Measurements from ENCODE around the gene CLMN. TPM values are rescaled to one million over a fixed set of nuclear protein-coding genes. Genes with fewer than 3 reads are reported as not detected.

Gene CLMN
- total RNA-seq, 3 donors from 2014 or later (not counting 1 experiment from before 2014, with no cell fraction given) = 0.80 to 2.0 (median 1.8) TPM

GRCh38 chr14:95341115-95341514 is 21.4 kb upstream of the CLMN start:
- 100% methylated on average over 1 of the region's 1 CpG for WGBS (ENCODE audit: insufficient coverage)
- no peak overlapping the region for H3K27ac Mint-ChIP-seq
- H3K4me1 Mint-ChIP-seq = no peaks in the 10 kb centered on the region
- TF ChIP-seq, protein P1, sequence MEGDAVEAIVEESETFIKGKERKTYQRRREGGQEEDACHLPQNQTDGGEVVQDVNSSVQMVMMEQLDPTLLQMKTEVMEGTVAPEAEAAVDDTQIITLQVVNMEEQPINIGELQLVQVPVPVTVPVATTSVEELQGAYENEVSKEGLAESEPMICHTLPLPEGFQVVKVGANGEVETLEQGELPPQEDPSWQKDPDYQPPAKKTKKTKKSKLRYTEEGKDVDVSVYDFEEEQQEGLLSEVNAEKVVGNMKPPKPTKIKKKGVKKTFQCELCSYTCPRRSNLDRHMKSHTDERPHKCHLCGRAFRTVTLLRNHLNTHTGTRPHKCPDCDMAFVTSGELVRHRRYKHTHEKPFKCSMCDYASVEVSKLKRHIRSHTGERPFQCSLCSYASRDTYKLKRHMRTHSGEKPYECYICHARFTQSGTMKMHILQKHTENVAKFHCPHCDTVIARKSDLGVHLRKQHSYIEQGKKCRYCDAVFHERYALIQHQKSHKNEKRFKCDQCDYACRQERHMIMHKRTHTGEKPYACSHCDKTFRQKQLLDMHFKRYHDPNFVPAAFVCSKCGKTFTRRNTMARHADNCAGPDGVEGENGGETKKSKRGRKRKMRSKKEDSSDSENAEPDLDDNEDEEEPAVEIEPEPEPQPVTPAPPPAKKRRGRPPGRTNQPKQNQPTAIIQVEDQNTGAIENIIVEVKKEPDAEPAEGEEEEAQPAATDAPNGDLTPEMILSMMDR (IDR thresholded peaks at IDR 0.05) = no peak
- H3K27me3 ChIP-seq (ENCODE audit: control insufficient read depth, insufficient read depth, low read length) = no peaks in the 10 kb centered on the region
- H3K4me3 ChIP-seq (ENCODE audit: low read length) = no peak overlapping the region
- H3K36me3 Mint-ChIP-seq = no peaks in the 10 kb centered on the region
- intact Hi-C loops (cut with micrococcal nuclease) = no loop called here
- H3K9me3 ChIP-seq (ENCODE audit: control insufficient read depth, insufficient read depth, low read length) = no peaks in the 10 kb centered on the region
- H3K4me1 ChIP-seq (ENCODE audit: control insufficient read depth, insufficient read depth, low read length) = no peaks in the 10 kb centered on the region
- no peak overlapping the region for H3K4me3 Mint-ChIP-seq
- H3K36me3 ChIP-seq (ENCODE audit: control insufficient read depth, insufficient read depth, low read length) = no peaks in the 10 kb centered on the region
- DNase-seq = no peak
- ATAC-seq = no peak
- peaks cover 8 to 28% of the 10 kb centered on the region in 2 donors for H3K27me3 Mint-ChIP-seq (ENCODE audit: low read depth in 2 of 2)
- H3K9me3 Mint-ChIP-seq = no peaks in the 10 kb centered on the region
- no peak overlapping the region for H3K27ac ChIP-seq (ENCODE audit: low read length)

DNA sequence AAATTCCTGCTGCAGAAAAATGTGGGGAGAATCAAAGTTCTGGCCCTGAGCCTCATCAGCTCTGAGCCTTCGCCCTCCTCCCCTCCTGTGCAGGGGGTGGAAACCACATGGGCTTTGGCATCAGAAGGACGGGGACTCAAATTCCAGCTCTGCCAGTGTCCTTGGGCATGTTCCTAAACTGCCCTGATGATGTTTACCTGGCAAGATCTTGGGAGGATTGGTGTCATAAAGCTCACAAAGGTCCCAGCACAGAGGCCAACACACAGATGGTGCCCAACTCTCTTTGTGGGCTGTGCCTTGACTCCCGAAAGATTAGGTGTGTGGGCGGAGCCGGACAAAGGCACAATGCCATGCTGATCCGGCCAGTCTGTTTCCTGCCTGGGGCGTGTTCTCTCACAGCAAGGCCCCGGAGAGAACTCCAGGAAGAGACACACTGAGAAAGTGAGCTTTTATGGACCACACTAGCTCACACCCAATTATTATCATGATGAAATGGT is 20.5 kb upstream of the CLMN start:
- 75% methylated on average over 8 of the region's 8 CpGs for WGBS (ENCODE audit: insufficient coverage)

GRCh38 chr14:95339301-95339865 is 19.7 kb upstream of the CLMN start:
- Histone ChIP-seq H3K9me3 (ENCODE audit: control insufficient read depth, insufficient read depth, low read length) (no peaks in the 10 kb centered on the region), H3K27ac (ENCODE audit: low read length) (no peak overlapping the region), H3K27me3 (ENCODE audit: control insufficient read depth, insufficient read depth, low read length) (no peaks in the 10 kb centered on the region), H3K36me3 (ENCODE audit: control insufficient read depth, insufficient read depth, low read length) (no peaks in the 10 kb centered on the region), H3K4me1 (ENCODE audit: control insufficient read depth, insufficient read depth, low read length) (no peaks in the 10 kb centered on the region), H3K4me3 (ENCODE audit: low read length) (no peak overlapping the region)
- H3K4me3 Mint-ChIP-seq = no peak overlapping the region
- TF ChIP-seq, protein P1 (IDR thresholded peaks at IDR 0.05) = no peak
- WGBS (ENCODE audit: insufficient coverage) = 85% methylated on average over 10 of the region's 10 CpGs
- ATAC-seq (no peak), DNase-seq (no peak)
- intact Hi-C loops (cut with micrococcal nuclease) = no loop called here
- H3K36me3 Mint-ChIP-seq = no peaks in the 10 kb centered on the region
- peaks cover 8 to 23% of the 10 kb centered on the region in 2 donors for H3K27me3 Mint-ChIP-seq (ENCODE audit: low read depth in 2 of 2)
- no peak overlapping the region for H3K27ac Mint-ChIP-seq
- no peaks in the 10 kb centered on the region for H3K9me3 Mint-ChIP-seq
- H3K4me1 Mint-ChIP-seq = no peaks in the 10 kb centered on the region

More for the DNA sequence above, 20.5 kb upstream of the CLMN start:
- Histone ChIP-seq H3K4me3 (ENCODE audit: low read length) (no peak overlapping the region), H3K27me3 (ENCODE audit: control insufficient read depth, insufficient read depth, low read length) (no peaks in the 10 kb centered on the region), H3K27ac (ENCODE audit: low read length) (no peak overlapping the region), H3K36me3 (ENCODE audit: control insufficient read depth, insufficient read depth, low read length) (no peaks in the 10 kb centered on the region), H3K9me3 (ENCODE audit: control insufficient read depth, insufficient read depth, low read length) (no peaks in the 10 kb centered on the region), H3K4me1 (ENCODE audit: control insufficient read depth, insufficient read depth, low read length) (no peaks in the 10 kb centered on the region)
- H3K9me3 Mint-ChIP-seq = no peaks in the 10 kb centered on the region
- H3K4me1 Mint-ChIP-seq = no peaks in the 10 kb centered on the region
- H3K4me3 Mint-ChIP-seq = no peak overlapping the region
- no peaks in the 10 kb centered on the region for H3K36me3 Mint-ChIP-seq
- intact Hi-C loops (cut with micrococcal nuclease) = no loop called here
- H3K27me3 Mint-ChIP-seq (ENCODE audit: low read depth in 2 of 2) = peaks cover 8 to 28% of the 10 kb centered on the region in 2 donors
- TF ChIP-seq, protein P1 (IDR thresholded peaks at IDR 0.05) = no peak
- no peak overlapping the region for H3K27ac Mint-ChIP-seq
- DNase-seq (no peak), ATAC-seq (no peak)

DNA sequence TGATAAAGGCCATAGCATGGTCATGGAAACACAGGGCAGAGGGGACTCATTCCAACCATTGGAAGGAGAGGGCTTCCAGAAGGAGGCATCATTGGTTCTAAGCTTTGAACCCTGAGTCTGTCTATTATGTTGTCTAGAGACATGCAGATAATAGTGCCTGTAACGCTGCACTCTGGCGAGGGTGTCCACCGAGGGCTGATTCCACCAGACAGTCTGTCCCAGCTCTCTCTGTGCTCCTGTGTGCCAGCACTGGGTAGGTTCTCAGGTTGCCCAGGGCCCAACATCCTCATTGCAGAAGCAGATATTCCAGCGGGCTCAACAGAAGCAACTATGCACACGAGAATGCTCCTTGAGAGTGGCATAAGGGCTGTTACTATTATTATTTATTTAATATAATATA is 18.7 kb upstream of the CLMN start:
- no peak overlapping the region for H3K27ac Mint-ChIP-seq

More for the DNA sequence above, 18.7 kb upstream of the CLMN start:
- Mint-ChIP-seq H3K4me1 (no peaks in the 10 kb centered on the region), H3K27me3 (ENCODE audit: low read depth in 2 of 2) (peaks cover 8 to 23% of the 10 kb centered on the region in 2 donors), H3K36me3 (no peaks in the 10 kb centered on the region), H3K4me3 (no peak overlapping the region), H3K9me3 (no peaks in the 10 kb centered on the region)
- no peak overlapping the region for H3K27ac ChIP-seq (ENCODE audit: low read length)
- H3K9me3 ChIP-seq (ENCODE audit: control insufficient read depth, insufficient read depth, low read length) = no peaks in the 10 kb centered on the region
- intact Hi-C loops (cut with micrococcal nuclease) = no loop called here
- ATAC-seq = no peak
- H3K4me3 ChIP-seq (ENCODE audit: low read length) = no peak overlapping the region
- TF ChIP-seq, protein P1 (IDR thresholded peaks at IDR 0.05) = no peak
- H3K27me3 ChIP-seq (ENCODE audit: control insufficient read depth, insufficient read depth, low read length) = no peaks in the 10 kb centered on the region
- no peaks in the 10 kb centered on the region for H3K36me3 ChIP-seq (ENCODE audit: control insufficient read depth, insufficient read depth, low read length)
- WGBS (ENCODE audit: insufficient coverage) = 78% methylated on average over 3 of the region's 5 CpGs
- H3K4me1 ChIP-seq (ENCODE audit: control insufficient read depth, insufficient read depth, low read length) = no peaks in the 10 kb centered on the region
- no peak for DNase-seq

Measured in natural killer cell (primary cell).